ENCODE results near the gene JPH4. TPM values are rescaled to one million over a fixed set of nuclear protein-coding genes. Genes with fewer than 3 reads are reported as not detected.

JPH4 gene
- total and polyA plus RNA-seq, 7 donors, result 0.01 to 0.62 (median 0.13) TPM

DNA sequence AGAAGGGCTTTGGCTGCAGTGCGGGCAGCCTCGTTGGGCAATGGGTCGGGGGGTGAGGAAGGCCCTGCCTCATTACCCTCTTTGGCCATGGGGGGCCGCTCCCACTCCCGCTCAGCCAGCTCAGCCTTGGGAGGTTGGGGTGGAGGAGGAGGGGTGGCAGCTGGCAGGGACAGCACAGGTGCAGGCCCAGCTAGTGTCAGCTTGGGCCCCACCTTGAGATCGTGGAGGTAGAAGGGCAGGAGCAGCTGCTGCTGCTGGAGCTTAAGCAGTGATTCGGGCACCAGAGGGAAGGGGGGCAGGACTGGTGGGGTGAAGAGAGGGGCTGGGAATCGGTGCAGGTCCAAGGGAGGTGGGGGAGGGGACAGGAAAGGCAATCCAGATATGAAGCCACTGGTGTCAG, 53.0 kb downstream of the JPH4 start:
- intact Hi-C loops (cut with DNase I), result no loop called here
- Histone ChIP-seq H3K4me3 (no peak overlapping the region), H3K27ac (no peak overlapping the region), H3K36me3 (ENCODE audit: insufficient read depth in 1 of 2, low read depth in 1 of 2) (no peaks in the 10 kb centered on the region), H3K27me3 (ENCODE audit: insufficient read depth in 3 of 3, low read length in 2 of 3) (no peaks in the 10 kb centered on the region), H3K9me3 (no peaks in the 10 kb centered on the region), H3K4me1 (no peaks in the 10 kb centered on the region)
- DNase-seq (no peak), ATAC-seq (no peak)
- TF ChIP-seq, protein P1, sequence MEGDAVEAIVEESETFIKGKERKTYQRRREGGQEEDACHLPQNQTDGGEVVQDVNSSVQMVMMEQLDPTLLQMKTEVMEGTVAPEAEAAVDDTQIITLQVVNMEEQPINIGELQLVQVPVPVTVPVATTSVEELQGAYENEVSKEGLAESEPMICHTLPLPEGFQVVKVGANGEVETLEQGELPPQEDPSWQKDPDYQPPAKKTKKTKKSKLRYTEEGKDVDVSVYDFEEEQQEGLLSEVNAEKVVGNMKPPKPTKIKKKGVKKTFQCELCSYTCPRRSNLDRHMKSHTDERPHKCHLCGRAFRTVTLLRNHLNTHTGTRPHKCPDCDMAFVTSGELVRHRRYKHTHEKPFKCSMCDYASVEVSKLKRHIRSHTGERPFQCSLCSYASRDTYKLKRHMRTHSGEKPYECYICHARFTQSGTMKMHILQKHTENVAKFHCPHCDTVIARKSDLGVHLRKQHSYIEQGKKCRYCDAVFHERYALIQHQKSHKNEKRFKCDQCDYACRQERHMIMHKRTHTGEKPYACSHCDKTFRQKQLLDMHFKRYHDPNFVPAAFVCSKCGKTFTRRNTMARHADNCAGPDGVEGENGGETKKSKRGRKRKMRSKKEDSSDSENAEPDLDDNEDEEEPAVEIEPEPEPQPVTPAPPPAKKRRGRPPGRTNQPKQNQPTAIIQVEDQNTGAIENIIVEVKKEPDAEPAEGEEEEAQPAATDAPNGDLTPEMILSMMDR (IDR thresholded peaks at IDR 0.05), result no peak
- 67 to 75% (median 74%) methylated on average over 8 of the region's 8 CpGs for WGBS, 3 donors

DNA sequence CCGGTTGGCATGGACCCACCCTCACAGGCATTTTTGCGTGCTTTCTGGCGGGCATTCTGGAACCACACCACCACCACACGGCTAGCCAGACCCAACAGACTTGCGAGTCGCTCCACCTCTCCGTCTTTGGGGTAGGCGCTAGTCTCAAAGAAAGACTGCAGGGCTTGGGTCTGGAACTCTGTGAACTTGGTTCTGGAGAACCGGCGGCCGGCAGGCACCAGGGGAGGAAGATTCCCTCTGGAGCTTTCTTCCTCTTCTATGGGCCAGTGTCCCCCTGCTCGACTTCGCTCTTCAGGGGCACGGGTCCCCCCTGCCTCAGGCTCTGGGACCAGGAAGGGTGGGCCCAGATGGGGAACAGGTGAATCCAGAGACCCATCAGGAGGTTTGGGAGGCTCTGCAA, 53.6 kb downstream of the JPH4 start:
- Histone ChIP-seq H3K9me3 (no peaks in the 10 kb centered on the region), H3K4me1 (no peaks in the 10 kb centered on the region), H3K27ac (no peak overlapping the region), H3K36me3 (ENCODE audit: insufficient read depth in 1 of 2, low read depth in 1 of 2) (no peaks in the 10 kb centered on the region), H3K4me3 (no peak overlapping the region), H3K27me3 (ENCODE audit: insufficient read depth in 3 of 3, low read length in 2 of 3) (no peaks in the 10 kb centered on the region)
- ATAC-seq (no peak), DNase-seq (no peak)
- WGBS, 3 donors, result 85 to 93% (median 87%) methylated on average over 14 of the region's 14 CpGs
- TF ChIP-seq, protein P1 (IDR thresholded peaks at IDR 0.05), result no peak
- intact Hi-C loops (cut with DNase I), result no loop called here

DNA sequence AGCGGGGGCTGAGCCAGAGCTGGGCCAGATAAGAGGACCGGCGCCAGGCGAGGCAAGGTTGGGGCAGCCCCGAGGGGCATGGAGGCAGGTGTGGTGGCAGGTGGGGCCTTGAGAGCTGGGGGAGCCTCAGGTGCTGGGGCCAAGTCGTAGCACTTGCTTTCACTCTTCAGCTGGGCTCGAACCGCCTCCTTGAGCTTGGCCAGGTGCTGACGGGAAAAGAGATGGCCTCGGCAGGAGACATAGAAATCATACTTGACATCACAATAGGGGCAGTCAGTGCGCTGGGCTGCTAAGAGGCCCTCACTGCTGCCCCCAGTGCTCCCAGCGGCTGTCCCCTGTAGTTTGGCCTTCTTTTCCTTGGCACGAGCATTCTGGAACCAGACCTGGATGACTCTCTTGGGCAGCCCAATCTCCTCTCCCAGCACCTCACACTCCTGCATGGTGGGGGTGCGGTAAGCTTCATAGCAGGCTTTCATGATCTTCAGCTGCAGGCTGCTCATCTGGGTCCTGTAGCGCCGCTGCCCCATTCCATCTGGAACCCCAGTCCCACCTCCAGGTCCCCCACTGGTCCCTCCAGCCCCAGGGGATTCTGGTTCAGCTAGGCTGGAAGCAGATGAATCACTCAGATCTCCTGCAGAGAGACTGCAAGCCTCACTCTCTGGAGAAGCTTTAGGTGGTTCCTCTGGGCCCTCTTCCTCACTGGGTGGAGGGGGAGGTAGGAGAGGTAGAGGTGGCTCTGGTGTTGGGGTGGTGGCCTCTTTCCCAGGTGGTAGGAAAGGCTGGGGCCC, 55.2 kb downstream of the JPH4 start:
- intact Hi-C loops (cut with DNase I), result no loop called here
- ATAC-seq (no peak), DNase-seq (no peak)
- TF ChIP-seq, protein P1 (IDR thresholded peaks at IDR 0.05), result no peak
- no peaks in the 10 kb centered on the region for H3K4me1 ChIP-seq
- no peaks in the 10 kb centered on the region for H3K36me3 ChIP-seq (ENCODE audit: insufficient read depth in 1 of 2, low read depth in 1 of 2)
- H3K4me3 ChIP-seq, result no peak overlapping the region
- no peaks in the 10 kb centered on the region for H3K27me3 ChIP-seq (ENCODE audit: insufficient read depth in 3 of 3, low read length in 2 of 3)
- H3K9me3 ChIP-seq, result no peaks in the 10 kb centered on the region
- WGBS, 3 donors, result 88 to 90% (median 89%) methylated on average over 16 of the region's 16 CpGs
- H3K27ac ChIP-seq, result no peak overlapping the region

DNA sequence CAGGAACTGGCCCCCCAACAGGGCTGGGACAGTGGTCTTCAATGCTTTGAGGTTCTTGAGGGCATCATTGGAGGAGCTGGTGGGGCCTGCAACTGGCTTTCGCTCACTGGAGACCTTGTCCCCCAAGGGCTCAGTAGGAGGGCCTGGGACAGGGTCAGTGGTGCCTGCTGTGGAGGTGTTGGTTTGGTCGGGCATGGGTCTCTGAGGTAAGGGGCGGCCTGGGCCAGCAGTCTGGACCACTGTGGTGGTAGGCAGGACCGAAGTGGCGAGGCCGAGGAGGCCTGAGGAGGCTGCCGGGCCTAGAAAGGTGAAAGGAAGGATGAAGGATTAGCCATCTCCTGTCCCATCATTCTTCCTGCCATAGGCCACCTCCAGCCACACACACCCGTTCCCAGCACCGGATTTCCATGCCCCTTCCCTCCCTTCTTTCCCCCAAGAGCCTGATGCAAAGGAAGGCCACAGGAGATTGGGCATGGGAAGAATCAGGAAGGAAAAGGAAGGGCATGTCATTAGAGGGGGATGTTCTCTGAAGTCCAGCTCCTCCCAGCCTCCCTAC, 55.9 kb downstream of the JPH4 start:
- no peaks in the 10 kb centered on the region for H3K36me3 ChIP-seq (ENCODE audit: insufficient read depth in 1 of 2, low read depth in 1 of 2)
- TF ChIP-seq, protein P1 (IDR thresholded peaks at IDR 0.05), result no peak
- 82 to 95% (median 89%) methylated on average over 9 of the region's 9 CpGs for WGBS, 3 donors

More for the DNA sequence above, 55.9 kb downstream of the JPH4 start:
- DNase-seq, result no peak
- H3K4me3 ChIP-seq, result no peak overlapping the region
- H3K27ac ChIP-seq, result no peak overlapping the region
- intact Hi-C loops (cut with DNase I), result no loop called here
- no peaks in the 10 kb centered on the region for H3K4me1 ChIP-seq
- H3K27me3 ChIP-seq (ENCODE audit: insufficient read depth in 3 of 3, low read length in 2 of 3), result no peaks in the 10 kb centered on the region
- H3K9me3 ChIP-seq, result no peaks in the 10 kb centered on the region
- no peak for ATAC-seq

All from psoas muscle (tissue), 8 donors.